Type B pancreatic cell (in vitro differentiated cells): ENCODE measurements around the gene CCNL1. TPM values are rescaled to one million over a fixed set of nuclear protein-coding genes. Genes with fewer than 3 reads are reported as not detected.

Experiments used
- DNase-seq: peaks from one replicate; pipeline ENCODE4 v3.0.0; 2021; ENCODE audit warnings: mixed read lengths; ENCODE audit not compliant: unreplicated experiment; ENCODE audit errors: extremely low spot score
- H3K27ac Mint-ChIP-seq: 2 replicates; pipeline ENCODE4 v1.8.0; 2021; ENCODE audit warnings: mild to moderate bottlenecking, mixed read lengths
- H3K27me3 Mint-ChIP-seq: 2 replicates; pipeline ENCODE4 v1.8.0; 2021; ENCODE audit warnings: mixed read lengths
- H3K36me3 Mint-ChIP-seq: 2 replicates; pipeline ENCODE4 v1.8.0; 2021; ENCODE audit warnings: mixed read lengths
- H3K4me1 Mint-ChIP-seq: one replicate; pipeline ENCODE4 v1.8.0; 2021; ENCODE audit warnings: mixed read lengths; ENCODE audit not compliant: unreplicated experiment
- H3K4me3 Mint-ChIP-seq: 2 replicates; pipeline ENCODE4 v1.8.0; 2021; ENCODE audit warnings: mild to moderate bottlenecking, mixed read lengths
- H3K9me3 Mint-ChIP-seq: 2 replicates; pipeline ENCODE4 v1.8.0; 2021; ENCODE audit warnings: mixed read lengths
- total RNA-seq: library from RNA; stranded (reverse); gene quantifications from 2 replicates; pipeline ENCODE4 v1.2.1, GENCODE V29; 2021; ENCODE audit warnings: low replicate concordance
- TF ChIP-seq, protein P1 (sequence below): fragments of 200-600 bp; sonication (generic); conservative IDR thresholded peaks from 2 replicates; pipeline ENCODE4 v1.5.0; 2021; ENCODE audit warnings: antibody characterized with exemption, mild to moderate bottlenecking

Gene CCNL1
- total RNA-seq, 1 donor from 2014 or later, result 145 TPM

DNA sequence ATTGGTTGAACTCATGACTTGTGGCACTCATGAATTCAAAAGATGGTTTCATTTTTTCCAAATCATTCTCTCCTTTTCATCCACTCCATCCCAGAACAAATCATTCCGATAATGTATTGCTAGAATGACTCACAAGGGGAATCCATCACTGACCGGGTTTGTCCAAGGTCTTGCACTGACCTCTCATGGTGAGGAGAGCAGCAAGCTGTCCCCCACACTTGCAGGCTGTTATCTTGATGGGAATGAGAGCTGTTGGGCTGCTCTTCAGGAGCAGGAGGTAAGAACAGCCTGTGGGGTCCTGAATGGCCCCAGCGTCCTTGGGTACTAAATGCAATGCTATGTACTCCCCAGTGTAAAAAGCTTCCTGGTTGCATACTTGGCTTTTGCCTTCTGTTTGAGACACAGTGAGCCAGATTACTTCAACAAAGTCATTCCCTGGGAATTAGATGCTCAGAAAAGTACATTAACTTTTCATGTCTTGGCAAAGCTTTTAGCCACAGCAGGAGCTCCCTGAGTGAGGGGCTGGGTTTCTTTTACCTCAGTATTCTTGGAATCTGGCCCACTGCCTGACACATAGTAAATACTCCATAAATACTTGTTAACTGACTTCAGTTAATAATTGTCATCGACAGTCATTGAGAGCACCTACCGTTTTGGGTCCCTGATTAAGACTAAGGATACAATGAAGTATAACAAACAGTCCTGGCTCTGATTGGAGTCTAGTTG lies 24.1 kb downstream of the CCNL1 start:
- Mint-ChIP-seq H3K36me3 (peaks cover 4% of the 10 kb centered on the region), H3K27ac (peak overlapping the region; percentile 39), H3K9me3 (no peaks in the 10 kb centered on the region), H3K27me3 (no peaks in the 10 kb centered on the region), H3K4me3 (no peak overlapping the region), H3K4me1 (peaks cover 22% of the 10 kb centered on the region)
- TF ChIP-seq, protein P1, sequence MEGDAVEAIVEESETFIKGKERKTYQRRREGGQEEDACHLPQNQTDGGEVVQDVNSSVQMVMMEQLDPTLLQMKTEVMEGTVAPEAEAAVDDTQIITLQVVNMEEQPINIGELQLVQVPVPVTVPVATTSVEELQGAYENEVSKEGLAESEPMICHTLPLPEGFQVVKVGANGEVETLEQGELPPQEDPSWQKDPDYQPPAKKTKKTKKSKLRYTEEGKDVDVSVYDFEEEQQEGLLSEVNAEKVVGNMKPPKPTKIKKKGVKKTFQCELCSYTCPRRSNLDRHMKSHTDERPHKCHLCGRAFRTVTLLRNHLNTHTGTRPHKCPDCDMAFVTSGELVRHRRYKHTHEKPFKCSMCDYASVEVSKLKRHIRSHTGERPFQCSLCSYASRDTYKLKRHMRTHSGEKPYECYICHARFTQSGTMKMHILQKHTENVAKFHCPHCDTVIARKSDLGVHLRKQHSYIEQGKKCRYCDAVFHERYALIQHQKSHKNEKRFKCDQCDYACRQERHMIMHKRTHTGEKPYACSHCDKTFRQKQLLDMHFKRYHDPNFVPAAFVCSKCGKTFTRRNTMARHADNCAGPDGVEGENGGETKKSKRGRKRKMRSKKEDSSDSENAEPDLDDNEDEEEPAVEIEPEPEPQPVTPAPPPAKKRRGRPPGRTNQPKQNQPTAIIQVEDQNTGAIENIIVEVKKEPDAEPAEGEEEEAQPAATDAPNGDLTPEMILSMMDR, result no peak
- no peak for DNase-seq

DNA sequence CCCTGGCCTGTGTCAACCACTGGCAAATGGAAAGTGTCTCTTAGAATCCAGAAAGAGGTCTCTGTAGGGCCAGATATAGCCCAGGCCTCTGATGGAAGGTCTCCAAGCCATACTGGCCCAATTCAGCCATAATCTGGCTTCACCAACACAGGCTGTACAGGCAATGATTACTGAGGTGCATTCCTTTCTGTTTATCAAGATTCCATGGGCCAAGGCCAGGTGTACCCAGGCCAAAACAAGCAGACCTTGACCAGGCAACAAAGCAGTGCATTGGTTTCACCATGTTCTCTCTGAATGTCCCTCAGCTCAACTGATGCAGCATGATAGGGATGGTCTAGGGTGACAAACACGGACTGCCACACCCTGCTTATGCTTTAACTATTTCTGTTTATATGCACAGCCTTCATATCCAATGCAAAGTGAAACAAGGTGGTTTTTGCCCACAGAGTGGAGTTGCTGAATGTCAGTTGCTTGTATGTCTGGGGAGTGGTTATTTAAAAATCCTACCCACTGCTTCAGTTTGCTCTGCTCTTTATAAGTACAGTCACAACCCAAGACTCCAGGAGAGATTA lies 25.2 kb downstream of the CCNL1 start:
- TF ChIP-seq, protein P1, result no peak
- Mint-ChIP-seq H3K36me3 (peaks cover 4% of the 10 kb centered on the region), H3K27ac (no peak overlapping the region), H3K4me3 (no peak overlapping the region), H3K4me1 (peaks cover 31% of the 10 kb centered on the region), H3K9me3 (no peaks in the 10 kb centered on the region), H3K27me3 (no peaks in the 10 kb centered on the region)
- DNase-seq, result no peak

DNA sequence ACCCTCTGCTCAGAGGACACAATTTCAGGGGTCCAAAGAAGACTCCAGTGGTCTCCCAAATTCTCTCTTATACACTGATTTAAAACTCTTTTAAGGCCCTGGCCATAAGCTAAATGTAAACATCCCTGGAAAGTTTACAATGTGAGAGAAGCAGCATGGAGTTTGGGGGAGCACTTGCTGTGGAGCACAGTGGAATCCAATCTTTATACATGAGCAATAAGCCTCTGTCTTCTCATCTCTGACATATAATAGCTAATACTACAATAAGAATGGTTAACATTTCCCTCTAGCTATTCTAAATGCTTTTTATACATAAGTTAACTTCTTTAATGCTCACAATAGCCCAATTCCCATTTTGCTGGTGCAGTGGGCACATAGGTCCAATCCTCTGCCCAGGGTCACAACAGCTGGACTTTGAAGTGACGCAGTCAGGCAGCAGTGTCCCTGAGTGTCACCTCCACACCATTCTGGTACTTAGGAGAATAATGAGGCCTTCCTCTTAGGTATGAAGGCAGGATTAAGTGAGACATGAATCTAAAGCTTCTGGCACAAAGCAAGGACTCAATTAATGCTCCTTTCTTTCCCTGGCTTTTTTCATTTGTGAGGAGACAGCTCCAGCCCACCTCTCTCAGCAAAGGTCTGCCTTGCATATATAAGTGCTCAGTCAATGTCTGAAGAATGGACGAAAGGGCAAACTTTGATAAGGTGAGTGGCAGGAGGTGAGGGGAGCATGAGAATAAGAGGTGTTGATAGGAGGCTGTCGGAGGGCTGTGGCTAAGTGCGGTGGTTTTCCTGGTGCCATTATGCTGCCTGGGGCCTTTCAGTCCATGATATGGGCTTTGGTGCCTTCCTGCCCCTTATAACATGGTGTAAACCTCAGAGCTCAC lies 26.3 kb downstream of the CCNL1 start:
- Mint-ChIP-seq H3K4me1 (peaks cover 41% of the 10 kb centered on the region), H3K36me3 (peaks cover 4% of the 10 kb centered on the region), H3K9me3 (no peaks in the 10 kb centered on the region), H3K27ac (no peak overlapping the region), H3K4me3 (no peak overlapping the region), H3K27me3 (no peaks in the 10 kb centered on the region)
- DNase-seq, result no peak
- TF ChIP-seq, protein P1, result no peak

DNA sequence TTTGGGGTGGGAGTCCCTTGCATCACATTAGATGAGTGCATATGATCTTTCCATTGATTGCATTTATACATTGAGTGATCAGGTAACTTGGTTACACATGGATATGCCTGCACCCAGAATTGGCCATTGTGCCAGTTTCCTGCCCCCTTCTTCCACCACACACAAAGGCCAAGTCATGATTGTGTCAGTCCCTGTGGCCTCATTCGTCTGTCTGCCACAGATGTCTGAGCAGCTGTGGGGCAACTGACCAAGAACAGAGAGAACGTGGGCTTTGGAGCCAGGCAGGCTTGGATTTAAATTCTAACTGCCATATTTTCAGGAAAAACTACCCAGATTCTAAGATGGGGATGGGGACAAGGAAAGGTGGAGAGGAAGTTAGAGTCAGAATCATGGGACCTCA lies 27.0 kb downstream of the CCNL1 start:
- H3K36me3 Mint-ChIP-seq, result peaks cover 4% of the 10 kb centered on the region
- H3K27ac Mint-ChIP-seq, result no peak overlapping the region
- TF ChIP-seq, protein P1, result no peak
- H3K9me3 Mint-ChIP-seq, result no peaks in the 10 kb centered on the region
- DNase-seq, result no peak
- H3K27me3 Mint-ChIP-seq, result no peaks in the 10 kb centered on the region
- no peak overlapping the region for H3K4me3 Mint-ChIP-seq
- peaks cover 49% of the 10 kb centered on the region for H3K4me1 Mint-ChIP-seq

DNA sequence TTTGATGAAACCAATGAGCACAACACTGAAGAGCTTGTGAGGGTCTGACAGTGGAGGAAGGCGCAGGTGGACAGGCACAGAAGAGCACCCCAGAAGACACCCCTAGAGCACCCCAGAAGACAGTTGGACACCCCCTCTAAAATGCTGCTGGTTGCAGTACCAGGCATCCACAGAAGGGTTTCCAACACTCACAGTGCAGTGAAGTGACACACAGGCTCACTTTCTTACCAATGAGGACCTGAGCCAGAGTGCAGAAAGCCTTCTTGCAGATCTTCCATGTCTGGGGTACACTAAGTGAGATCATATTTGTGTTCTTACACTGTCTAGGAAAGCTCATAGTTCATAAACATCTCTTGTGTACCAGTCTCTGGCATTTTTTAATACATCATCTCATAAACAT lies 27.6 kb downstream of the CCNL1 start:
- DNase-seq, result no peak
- no peaks in the 10 kb centered on the region for H3K27me3 Mint-ChIP-seq
- TF ChIP-seq, protein P1, result no peak
- peaks cover 51% of the 10 kb centered on the region for H3K4me1 Mint-ChIP-seq
- no peaks in the 10 kb centered on the region for H3K9me3 Mint-ChIP-seq
- no peak overlapping the region for H3K4me3 Mint-ChIP-seq
- H3K36me3 Mint-ChIP-seq, result peaks cover 2% of the 10 kb centered on the region
- H3K27ac Mint-ChIP-seq, result peak overlapping the region; percentile 29
